K562 (cell line): ENCODE results near the gene COA6. TPM values are rescaled to one million over a fixed set of nuclear protein-coding genes. Genes with fewer than 3 reads are reported as not detected.

Experiments used
- CBFB ChIP-seq: sonication (generic); formaldehyde crosslinking; IDR thresholded peaks from 2 replicates; pipeline ENCODE4 v1.4.0; 2020; ENCODE audit warnings: mild to moderate bottlenecking, missing genetic modification reagents
- KHSRP ChIP-seq: fragments of 450-650 bp; IDR thresholded peaks from 2 replicates; pipeline ENCODE4 v1.6.1; 2017
- NR2C1 ChIP-seq, 2 experiments: fragments of 450-650 bp; IDR thresholded peaks; 2 replicates each; pipeline ENCODE4 v1.6.1; 2017; ENCODE audit warnings: mild to moderate bottlenecking in 2 of 2, antibody characterized with exemption in 1 of 2, inconsistent platforms in 1 of 2, missing compliant biosample characterization in 1 of 2, missing genetic modification characterization in 1 of 2
- PML ChIP-seq: IDR thresholded peaks from 2 replicates; pipeline ENCODE4 v1.6.1; 2012; ENCODE audit warnings: low read length, inconsistent platforms
- TAL1 ChIP-seq: fragments of 450-650 bp; IDR thresholded peaks from 2 replicates; pipeline ENCODE4 v1.6.1; 2016; ENCODE audit warnings: mild to moderate bottlenecking
- ZNF253 ChIP-seq: fragments of 250-450 bp; sonication (Bioruptor Pico); conservative IDR thresholded peaks from 2 replicates; pipeline ENCODE4 v1.6.1; 2021; ENCODE audit warnings: mild to moderate bottlenecking
- ZNF586 ChIP-seq: fragments of 450-650 bp; formaldehyde crosslinking; conservative IDR thresholded peaks from 2 replicates; pipeline ENCODE4 v1.4.0; 2020; ENCODE audit warnings: mild to moderate bottlenecking, moderate library complexity
- polyA plus RNA-seq, 8 experiments: library from polyadenylated mRNA; depleted of rRNA in 4 of 8; stranded (reverse) in 5 of 8; unstranded in 3 of 8; fragments of >200 nt; fragmentation: Nextera tagmentation in 2 of 8; fragmentation: Illumina TruSeq in 1 of 8; extraction: Ambion mirVana in 2 of 8; extraction: Trizol in 1 of 8; gene quantifications; 2 replicates each; pipeline versions ENCODE4 v1.2.1 to v1.2.3, GENCODE V29; 2011 to 2014; ENCODE audit warnings: inconsistent platforms in 1 of 8, missing spikeins in 1 of 8
- total RNA-seq, 7 experiments: library from RNA; depleted of rRNA in 6 of 7; stranded (reverse); fragments of >200 nt in 6 of 7; fragmentation: Illumina TruSeq in 2 of 7; extraction: Trizol in 2 of 7; gene quantifications; 2 replicates each; pipeline versions ENCODE4 v1.2.1 to v1.2.3, GENCODE V29; 2011 to 2021; ENCODE audit warnings: low replicate concordance in 1 of 7
- TF ChIP-seq, protein P1 (sequence below), 2 experiments: fragments of 450-650 bp in 1 of 2; sonication (generic) in 1 of 2; formaldehyde crosslinking in 1 of 2; IDR thresholded peaks; 2 replicates each; pipeline versions ENCODE4 v1.7.1 to v1.9.0; 2016 to 2022; ENCODE audit warnings: inconsistent platforms in 1 of 2, mild to moderate bottlenecking in 1 of 2, missing genetic modification reagents in 1 of 2
- TF ChIP-seq, protein P2 (sequence below): fragments of 450-650 bp; IDR thresholded peaks from 2 replicates; pipeline ENCODE4 v1.7.1; 2018; ENCODE audit warnings: mild to moderate bottlenecking, low read depth; ENCODE audit not compliant: partially characterized antibody
- TF ChIP-seq, protein P3 (sequence below): fragments of 250-450 bp; sonication (Bioruptor Pico); IDR thresholded peaks from 2 replicates; pipeline ENCODE4 v1.5.0; 2021; ENCODE audit warnings: mild to moderate bottlenecking, moderate library complexity

The COA6 gene
- total and polyA plus RNA-seq, 9 of the 15 experiments (the other 6 are each of a cell fraction or from before 2014, with no cell fraction given) = 77.7 to 187 (median 134) TPM

GRCh38 chr1:234373064-234373958 is at the start of gene COA6 (continued):
- TF ChIP-seq, protein P1, sequence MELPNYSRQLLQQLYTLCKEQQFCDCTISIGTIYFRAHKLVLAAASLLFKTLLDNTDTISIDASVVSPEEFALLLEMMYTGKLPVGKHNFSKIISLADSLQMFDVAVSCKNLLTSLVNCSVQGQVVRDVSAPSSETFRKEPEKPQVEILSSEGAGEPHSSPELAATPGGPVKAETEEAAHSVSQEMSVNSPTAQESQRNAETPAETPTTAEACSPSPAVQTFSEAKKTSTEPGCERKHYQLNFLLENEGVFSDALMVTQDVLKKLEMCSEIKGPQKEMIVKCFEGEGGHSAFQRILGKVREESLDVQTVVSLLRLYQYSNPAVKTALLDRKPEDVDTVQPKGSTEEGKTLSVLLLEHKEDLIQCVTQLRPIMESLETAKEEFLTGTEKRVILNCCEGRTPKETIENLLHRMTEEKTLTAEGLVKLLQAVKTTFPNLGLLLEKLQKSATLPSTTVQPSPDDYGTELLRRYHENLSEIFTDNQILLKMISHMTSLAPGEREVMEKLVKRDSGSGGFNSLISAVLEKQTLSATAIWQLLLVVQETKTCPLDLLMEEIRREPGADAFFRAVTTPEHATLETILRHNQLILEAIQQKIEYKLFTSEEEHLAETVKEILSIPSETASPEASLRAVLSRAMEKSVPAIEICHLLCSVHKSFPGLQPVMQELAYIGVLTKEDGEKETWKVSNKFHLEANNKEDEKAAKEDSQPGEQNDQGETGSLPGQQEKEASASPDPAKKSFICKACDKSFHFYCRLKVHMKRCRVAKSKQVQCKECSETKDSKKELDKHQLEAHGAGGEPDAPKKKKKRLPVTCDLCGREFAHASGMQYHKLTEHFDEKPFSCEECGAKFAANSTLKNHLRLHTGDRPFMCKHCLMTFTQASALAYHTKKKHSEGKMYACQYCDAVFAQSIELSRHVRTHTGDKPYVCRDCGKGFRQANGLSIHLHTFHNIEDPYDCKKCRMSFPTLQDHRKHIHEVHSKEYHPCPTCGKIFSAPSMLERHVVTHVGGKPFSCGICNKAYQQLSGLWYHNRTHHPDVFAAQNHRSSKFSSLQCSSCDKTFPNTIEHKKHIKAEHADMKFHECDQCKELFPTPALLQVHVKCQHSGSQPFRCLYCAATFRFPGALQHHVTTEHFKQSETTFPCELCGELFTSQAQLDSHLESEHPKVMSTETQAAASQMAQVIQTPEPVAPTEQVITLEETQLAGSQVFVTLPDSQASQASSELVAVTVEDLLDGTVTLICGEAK (IDR thresholded peaks at IDR 0.05) = peak; percentile 99
- TF ChIP-seq, protein P1 (CRISPR knock-in tag; IDR thresholded peaks at IDR 0.05) = 0 out of 2 replicates have a peak, but pooled peaks have one; percentile 49
- TF ChIP-seq, protein P2, sequence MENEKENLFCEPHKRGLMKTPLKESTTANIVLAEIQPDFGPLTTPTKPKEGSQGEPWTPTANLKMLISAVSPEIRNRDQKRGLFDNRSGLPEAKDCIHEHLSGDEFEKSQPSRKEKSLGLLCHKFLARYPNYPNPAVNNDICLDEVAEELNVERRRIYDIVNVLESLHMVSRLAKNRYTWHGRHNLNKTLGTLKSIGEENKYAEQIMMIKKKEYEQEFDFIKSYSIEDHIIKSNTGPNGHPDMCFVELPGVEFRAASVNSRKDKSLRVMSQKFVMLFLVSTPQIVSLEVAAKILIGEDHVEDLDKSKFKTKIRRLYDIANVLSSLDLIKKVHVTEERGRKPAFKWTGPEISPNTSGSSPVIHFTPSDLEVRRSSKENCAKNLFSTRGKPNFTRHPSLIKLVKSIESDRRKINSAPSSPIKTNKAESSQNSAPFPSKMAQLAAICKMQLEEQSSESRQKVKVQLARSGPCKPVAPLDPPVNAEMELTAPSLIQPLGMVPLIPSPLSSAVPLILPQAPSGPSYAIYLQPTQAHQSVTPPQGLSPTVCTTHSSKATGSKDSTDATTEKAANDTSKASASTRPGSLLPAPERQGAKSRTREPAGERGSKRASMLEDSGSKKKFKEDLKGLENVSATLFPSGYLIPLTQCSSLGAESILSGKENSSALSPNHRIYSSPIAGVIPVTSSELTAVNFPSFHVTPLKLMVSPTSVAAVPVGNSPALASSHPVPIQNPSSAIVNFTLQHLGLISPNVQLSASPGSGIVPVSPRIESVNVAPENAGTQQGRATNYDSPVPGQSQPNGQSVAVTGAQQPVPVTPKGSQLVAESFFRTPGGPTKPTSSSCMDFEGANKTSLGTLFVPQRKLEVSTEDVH = peak; percentile 92
- TF ChIP-seq ZNF586 (no peak), NR2C1 (IDR thresholded peaks at IDR 0.05) (peak; percentile 72), NR2C1 (tag; IDR thresholded peaks at IDR 0.05) (peak; percentile 81), TAL1 (peak; percentile 3; the same call in 1 of the 2 replicates), ZNF253 (CRISPR knock-in tag) (no peak), PML (peak; percentile 92), KHSRP (no peak), CBFB (CRISPR knock-in tag) (peak; percentile 99)
- TF ChIP-seq, protein P3, sequence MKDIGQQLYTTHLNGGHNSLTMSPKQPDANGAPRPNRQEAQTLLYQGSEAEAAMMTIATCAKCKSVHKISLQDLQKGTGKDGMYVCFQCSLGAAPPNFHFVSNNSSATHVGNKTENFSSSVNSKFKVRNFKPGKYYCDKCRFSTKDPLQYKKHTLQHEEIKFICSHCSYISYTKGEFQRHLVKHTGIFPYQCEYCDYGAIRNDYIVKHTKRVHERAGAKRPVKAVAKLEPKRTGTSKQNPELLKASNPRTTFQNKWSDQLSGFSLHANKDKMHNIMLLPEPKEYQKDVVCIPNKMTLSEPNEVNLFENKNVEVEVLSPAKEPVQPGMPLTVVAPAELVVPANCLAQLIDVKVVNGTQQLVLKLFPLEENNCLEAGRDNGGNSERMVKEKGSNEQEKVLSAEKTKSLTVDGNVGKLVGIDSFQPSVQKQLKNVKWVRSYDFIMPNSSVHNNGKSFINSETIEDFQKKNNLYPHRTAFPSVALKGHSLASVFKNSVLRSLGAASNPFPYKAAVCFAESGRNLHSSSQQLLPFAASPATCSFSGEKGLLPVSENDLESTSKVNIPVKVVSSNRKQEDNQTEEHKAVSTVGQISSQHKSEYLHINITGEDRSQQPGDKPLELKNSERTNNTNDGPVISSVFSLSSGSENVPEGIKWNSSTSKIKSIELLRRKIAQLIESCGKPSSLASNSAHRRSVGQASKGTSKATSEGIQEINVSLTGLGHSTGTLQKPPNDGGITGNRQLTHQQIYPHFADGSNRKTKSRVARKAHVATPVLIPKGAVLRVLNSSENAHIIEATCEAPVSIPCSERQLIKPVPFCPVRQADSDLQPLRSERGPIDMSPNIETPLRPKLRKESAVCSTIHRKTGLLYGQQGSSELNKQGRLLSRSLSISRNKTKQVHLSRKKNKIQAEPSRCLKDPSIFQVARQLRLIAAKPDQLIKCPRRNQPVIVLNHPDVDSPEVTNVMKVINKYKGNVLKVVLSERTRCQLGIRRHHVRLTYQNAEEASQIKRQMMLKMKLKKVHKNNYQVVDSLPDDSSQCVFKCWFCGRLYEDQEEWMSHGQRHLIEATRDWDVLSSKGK (CRISPR knock-in tag) = peak; percentile 75; the same call in 1 of the 2 replicates
